ENCODE results near the gene POU2AF1.

- TF ChIP-seq, protein P1, sequence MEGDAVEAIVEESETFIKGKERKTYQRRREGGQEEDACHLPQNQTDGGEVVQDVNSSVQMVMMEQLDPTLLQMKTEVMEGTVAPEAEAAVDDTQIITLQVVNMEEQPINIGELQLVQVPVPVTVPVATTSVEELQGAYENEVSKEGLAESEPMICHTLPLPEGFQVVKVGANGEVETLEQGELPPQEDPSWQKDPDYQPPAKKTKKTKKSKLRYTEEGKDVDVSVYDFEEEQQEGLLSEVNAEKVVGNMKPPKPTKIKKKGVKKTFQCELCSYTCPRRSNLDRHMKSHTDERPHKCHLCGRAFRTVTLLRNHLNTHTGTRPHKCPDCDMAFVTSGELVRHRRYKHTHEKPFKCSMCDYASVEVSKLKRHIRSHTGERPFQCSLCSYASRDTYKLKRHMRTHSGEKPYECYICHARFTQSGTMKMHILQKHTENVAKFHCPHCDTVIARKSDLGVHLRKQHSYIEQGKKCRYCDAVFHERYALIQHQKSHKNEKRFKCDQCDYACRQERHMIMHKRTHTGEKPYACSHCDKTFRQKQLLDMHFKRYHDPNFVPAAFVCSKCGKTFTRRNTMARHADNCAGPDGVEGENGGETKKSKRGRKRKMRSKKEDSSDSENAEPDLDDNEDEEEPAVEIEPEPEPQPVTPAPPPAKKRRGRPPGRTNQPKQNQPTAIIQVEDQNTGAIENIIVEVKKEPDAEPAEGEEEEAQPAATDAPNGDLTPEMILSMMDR (IDR thresholded peaks at IDR 0.05; ENCODE audit: poor library complexity, severe bottlenecking): no peak
- TF ChIP-seq TAF1 (IDR thresholded peaks at IDR 0.05; ENCODE audit: low read depth): no peak
- TF ChIP-seq POLR2AphosphoS5 (IDR thresholded peaks at IDR 0.05): no peak
- TF ChIP-seq EP300 (conservative IDR thresholded peaks at IDR 0.05; ENCODE audit: poor library complexity, severe bottlenecking): no peak
- TF ChIP-seq RAD21 (conservative IDR thresholded peaks at IDR 0.05): no peak
Measured at GRCh38 chr11:111310723-111311122, 68.4 kb downstream of the POU2AF1 start.
